K562 (cell line): Measurements from ENCODE around the gene KCNK4. TPM values are rescaled to one million over a fixed set of nuclear protein-coding genes. Genes with fewer than 3 reads are reported as not detected.

Source experiments
- ATAC-seq: fragments of 200-7000 bp; cut with Tn5 transposase; 3 replicates; pipeline ENCODE4 v1.9.1; 2020; ENCODE audit warnings: moderate library complexity
- BruUV-seq: library from RNA; stranded (reverse); fragments of 400-500 nt; replicated peaks from 2 replicates; lab custom pipeline; 2021; lab: Mats Ljungman, UMichigan
- CTCF ChIA-PET: fragments of 300-600 bp; formaldehyde crosslinking; extraction: SDS; loops from one replicate; lab custom pipeline; 2021; ENCODE audit warnings: low intra/inter-chr PET ratio; lab: Yijun Ruan, JAX
- POLR2A ChIA-PET: fragments of 300-600, 350-650 bp; sonication (Branson Sonifier 250); formaldehyde crosslinking; extraction: SDS; loops from one replicate; lab custom pipeline; 2021; ENCODE audit warnings: antibody characterized with exemption, inconsistent platforms; lab: Yijun Ruan, JAX
- DNase-seq, 4 experiments: peaks; one replicate each; pipeline versions ENCODE4 v3.0.0 to v3.0.0-alpha.2; 2011 to 2018; ENCODE audit warnings: low spot score in 3 of 4, mixed read lengths in 3 of 4; ENCODE audit errors: extremely low read depth in 1 of 4
- FAIRE-seq: peaks from 2 replicates; lab custom pipeline; 2011; peaks lifted over from hg19 to GRCh38; lab: Jason Lieb, UNC
- H2AFZ ChIP-seq: 2 replicates; pipeline ENCODE4 v1.6.0; 2011; ENCODE audit warnings: low read depth, low read length, control low read depth, inconsistent platforms
- H3K27ac ChIP-seq: fragments of 200-600 bp; 3 replicates; pipeline ENCODE4 v1.8.0; 2011; ENCODE audit warnings: low read depth, mild to moderate bottlenecking, control low read depth, inconsistent platforms, low read length, moderate library complexity, mixed read lengths; ENCODE audit errors: extremely low read depth
- H3K27me3 ChIP-seq, 2 experiments: fragments of 300-600 bp in 1 of 2; 2 replicates in 1 of 2; 3 replicates in 1 of 2; pipeline versions ENCODE4 v1.6.0 to v1.8.0; 2011; ENCODE audit warnings: inconsistent platforms in 2 of 2, low read length in 2 of 2, mild to moderate bottlenecking in 1 of 2, mixed read lengths in 1 of 2, moderate library complexity in 1 of 2; ENCODE audit not compliant: control insufficient read depth in 2 of 2, insufficient read depth in 2 of 2
- H3K36me3 ChIP-seq: fragments of 300-600 bp; 3 replicates; pipeline ENCODE4 v1.8.0; 2011; ENCODE audit warnings: mild to moderate bottlenecking, low read length, inconsistent platforms; ENCODE audit not compliant: control insufficient read depth, insufficient read depth
- H3K4me1 ChIP-seq, 2 experiments: fragments of 200-600 bp in 1 of 2; replicated peaks in 1 of 2; 2 replicates in 1 of 2; 3 replicates in 1 of 2; pipeline versions ENCODE4 v1.5.1 to v1.8.0; 2011; ENCODE audit warnings: inconsistent platforms in 2 of 2, low read length in 2 of 2, mild to moderate bottlenecking in 1 of 2, mixed read lengths in 1 of 2, moderate library complexity in 1 of 2; ENCODE audit not compliant: control insufficient read depth in 2 of 2, insufficient read depth in 2 of 2
- H3K4me2 ChIP-seq: 2 replicates; pipeline ENCODE4 v1.6.1; 2011; ENCODE audit warnings: low read length, control low read depth, inconsistent platforms, mixed read lengths; ENCODE audit not compliant: insufficient read depth
- H3K4me3 ChIP-seq: fragments of 200-600 bp; sonication (generic), shearing (Covaris generic); 2 replicates; pipeline ENCODE4 v1.5.1; 2016; ENCODE audit warnings: control low read depth, inconsistent platforms
- H3K79me2 ChIP-seq: fragments of 200-600 bp; 3 replicates; pipeline ENCODE4 v1.8.0; 2011; ENCODE audit warnings: low read length, inconsistent platforms; ENCODE audit not compliant: control insufficient read depth, insufficient read depth
- H3K9ac ChIP-seq, 2 experiments: 2 replicates each; pipeline versions ENCODE4 v1.6.0 to v1.6.1; 2011; ENCODE audit warnings: low read depth in 2 of 2, low read length in 2 of 2, control low read depth in 1 of 2, inconsistent platforms in 1 of 2, mild to moderate bottlenecking in 1 of 2, mixed read lengths in 1 of 2; ENCODE audit not compliant: insufficient read depth in 1 of 2
- H3K9me1 ChIP-seq: one replicate; pipeline ENCODE4 v1.6.0; 2011; ENCODE audit warnings: inconsistent platforms, mild to moderate bottlenecking, low read length, moderate library complexity; ENCODE audit not compliant: control insufficient read depth, insufficient read depth
- H3K9me3 ChIP-seq: replicated peaks from 2 replicates; pipeline ENCODE4 v1.5.1; 2011; ENCODE audit warnings: low read depth, low read length, inconsistent platforms; ENCODE audit not compliant: control insufficient read depth, insufficient read depth
- H4K20me1 ChIP-seq: replicated peaks from 2 replicates; pipeline ENCODE4 v1.6.1; 2011; ENCODE audit warnings: low read length, inconsistent platforms, mixed read lengths; ENCODE audit not compliant: control insufficient read depth, insufficient read depth
- BHLHE40 ChIP-seq: IDR thresholded peaks from 2 replicates; pipeline ENCODE4 v1.6.1; 2011; ENCODE audit warnings: low read length, improper control_type of control experiment
- HNRNPK ChIP-seq: fragments of 200-400 bp; formaldehyde crosslinking; IDR thresholded peaks from one replicate; pipeline ENCODE4 v1.6.1; 2018; ENCODE audit warnings: mild to moderate bottlenecking, low read depth, low read length; ENCODE audit not compliant: poor library complexity, severe bottlenecking
- HNRNPL ChIP-seq: fragments of 200-400 bp; formaldehyde crosslinking; IDR thresholded peaks from 2 replicates; pipeline ENCODE4 v1.6.1; 2017; ENCODE audit warnings: low read depth, mild to moderate bottlenecking, low read length
- KDM4B ChIP-seq, 2 experiments: fragments of 450-650 bp in 1 of 2; sonication (generic) in 1 of 2; IDR thresholded peaks; 2 replicates each; pipeline ENCODE4 v1.6.1; 2016 to 2017; ENCODE audit warnings: borderline replicate concordance in 2 of 2, antibody characterized with exemption in 1 of 2, low read depth in 1 of 2, mild to moderate bottlenecking in 1 of 2
- NFRKB ChIP-seq: fragments of 450-650 bp; IDR thresholded peaks from 2 replicates; pipeline ENCODE4 v1.6.1; 2016; ENCODE audit warnings: low read depth
- PRPF4 ChIP-seq: fragments of 200-400 bp; formaldehyde crosslinking; IDR thresholded peaks from one replicate; pipeline ENCODE4 v1.6.1; 2017; ENCODE audit warnings: low read length, low read depth, mild to moderate bottlenecking; ENCODE audit not compliant: insufficient read depth, poor library complexity, severe bottlenecking
- SETDB1 ChIP-seq: IDR thresholded peaks from one replicate; pipeline ENCODE4 v1.6.1; 2012; ENCODE audit warnings: low read length, control low read depth, inconsistent platforms
- TEAD4 ChIP-seq, 2 experiments: sonication (generic) in 1 of 2; formaldehyde crosslinking in 1 of 2; IDR thresholded peaks; 2 replicates each; pipeline versions ENCODE4 v1.6.1 to v1.8.0; 2012 to 2022; ENCODE audit warnings: borderline replicate concordance in 1 of 2, inconsistent platforms in 1 of 2, low read length in 1 of 2, mild to moderate bottlenecking in 1 of 2, missing genetic modification reagents in 1 of 2
- THAP7 ChIP-seq: fragments of 250-450 bp; sonication (Bioruptor Pico); IDR thresholded peaks from 2 replicates; pipeline ENCODE4 v1.5.0; 2021
- U2AF1 ChIP-seq: fragments of 200-400 bp; formaldehyde crosslinking; optimal IDR thresholded peaks from 2 replicates; pipeline ENCODE3; 2017; ENCODE audit warnings: mild to moderate bottlenecking, low read depth, low read length, moderate library complexity
- U2AF2 ChIP-seq: fragments of 200-400 bp; formaldehyde crosslinking; optimal IDR thresholded peaks from 2 replicates; pipeline ENCODE3; 2017; ENCODE audit warnings: low read depth, mild to moderate bottlenecking, low read length
- ZBTB8A ChIP-seq: fragments of 450-650 bp; IDR thresholded peaks from 2 replicates; pipeline ENCODE4 v1.6.1; 2018; ENCODE audit warnings: mild to moderate bottlenecking, moderate library complexity; ENCODE audit not compliant: partially characterized antibody
- ZKSCAN3 ChIP-seq: fragments of 250-450 bp; sonication (Bioruptor Pico); IDR thresholded peaks from 2 replicates; pipeline ENCODE4 v1.4.0; 2020
- ZKSCAN8 ChIP-seq: fragments of 200-800 bp; sonication (Bioruptor generic); IDR thresholded peaks from 2 replicates; pipeline ENCODE4 v1.6.1; 2016; ENCODE audit warnings: missing genetic modification characterization, missing compliant biosample characterization
- ZNF3 ChIP-seq: fragments of 250-450 bp; sonication (Bioruptor Pico); IDR thresholded peaks from 2 replicates; pipeline ENCODE4 v1.5.0; 2021; ENCODE audit warnings: mild to moderate bottlenecking, moderate library complexity
- ZNF324 ChIP-seq: fragments of 250-450 bp; sonication (Bioruptor Pico); IDR thresholded peaks from 2 replicates; pipeline ENCODE4 v1.4.0; 2020; ENCODE audit warnings: mild to moderate bottlenecking
- ZNF41 ChIP-seq: fragments of 250-450 bp; sonication (Bioruptor Pico); conservative IDR thresholded peaks from 2 replicates; pipeline ENCODE4 v1.4.0; 2020; ENCODE audit warnings: mild to moderate bottlenecking
- ZNF561 ChIP-seq: fragments of 450-650 bp; formaldehyde crosslinking; conservative IDR thresholded peaks from 2 replicates; pipeline ENCODE4 v1.4.0; 2020; ENCODE audit warnings: mild to moderate bottlenecking, moderate library complexity
- WGBS: fragments of 100-300 bp; shearing (Covaris generic); methylation state at CpG from one replicate; pipeline ENCODE4 v1.1.6; 2016; ENCODE audit warnings: low coverage, mixed read lengths; ENCODE audit not compliant: insufficient coverage; ENCODE audit errors: missing lambda C conversion rate; 5-methylcytosine and 5-hydroxymethylcytosine counted together
- in situ Hi-C: fragments of 300-500 bp; cut with MboI; formaldehyde crosslinking; loops from 4 replicates; pipeline ENCODE4 v1.15.0; 2018; ENCODE audit warnings: inconsistent platforms, mixed read lengths
- intact Hi-C: fragments of 100-400 bp; cut with micrococcal nuclease; formaldehyde crosslinking; loops from 2 replicates; pipeline ENCODE4 v1.14.2; 2022
- polyA plus RNA-seq, 8 experiments: library from polyadenylated mRNA; depleted of rRNA in 4 of 8; stranded (reverse) in 5 of 8; unstranded in 3 of 8; fragments of >200 nt; fragmentation: Nextera tagmentation in 2 of 8; fragmentation: Illumina TruSeq in 1 of 8; extraction: Ambion mirVana in 2 of 8; extraction: Trizol in 1 of 8; gene quantifications; 2 replicates each; pipeline versions ENCODE4 v1.2.1 to v1.2.3, GENCODE V29; 2011 to 2014; ENCODE audit warnings: inconsistent platforms in 1 of 8, missing spikeins in 1 of 8
- total RNA-seq, 7 experiments: library from RNA; depleted of rRNA in 6 of 7; stranded (reverse); fragments of >200 nt in 6 of 7; fragmentation: Illumina TruSeq in 2 of 7; extraction: Trizol in 2 of 7; gene quantifications; 2 replicates each; pipeline versions ENCODE4 v1.2.1 to v1.2.3, GENCODE V29; 2011 to 2021; ENCODE audit warnings: low replicate concordance in 1 of 7
- TF ChIP-seq, protein P1 (sequence below): sonication (generic); formaldehyde crosslinking; IDR thresholded peaks from 2 replicates; pipeline ENCODE4 v1.5.0; 2020; ENCODE audit warnings: missing genetic modification reagents
- TF ChIP-seq, protein P2 (sequence below): fragments of 250-450 bp; sonication (Bioruptor Pico); IDR thresholded peaks from 2 replicates; pipeline ENCODE4 v1.5.0; 2021

The KCNK4 gene
- total and polyA plus RNA-seq, 9 of the 15 experiments (the other 6 are each of a cell fraction or from before 2014, with no cell fraction given): not detected

- Histone ChIP-seq H2AFZ (no peak overlapping the region), H3K4me1 (peaks cover 3 to 54% of the 10 kb centered on the region in 2 experiments; a peak in 4 of 5 replicates), H3K79me2 (no peaks in the 10 kb centered on the region), H3K4me2 (no peak overlapping the region), H3K9me1 (no peaks in the 10 kb centered on the region), H3K9me3 (no peaks in the 10 kb centered on the region), H4K20me1 (no peaks in the 10 kb centered on the region; the same call in 1 of the 2 replicates), H3K27me3 (peaks cover 48 to 65% of the 10 kb centered on the region in 2 experiments), H3K27ac (no peak overlapping the region), H3K4me3 (no peak overlapping the region), H3K9ac (no peak overlapping the region; a peak in 1 of 4 replicates), H3K36me3 (no peaks in the 10 kb centered on the region)
- ATAC-seq: no peak
- no peak for DNase-seq
- no peak for FAIRE-seq
- intact Hi-C loops (no loop called here), in situ Hi-C loops (no loop called here)
- CTCF ChIA-PET: no interaction called here
- 0% methylated on average over 1 of the region's 1 CpG for WGBS
- POLR2A ChIA-PET: no interaction called here
- no TSS peak for BruUV-seq
- TF ChIP-seq THAP7 (CRISPR knock-in tag) (no peak), ZNF41 (CRISPR knock-in tag) (no peak), ZNF324 (CRISPR knock-in tag) (no peak), TEAD4 (IDR thresholded peaks at IDR 0.05; ENCODE audit: low read length) (no peak), TEAD4 (CRISPR knock-in tag; IDR thresholded peaks at IDR 0.05; ENCODE audit: borderline replicate concordance) (no peak), PRPF4 (no peak), KDM4B (IDR thresholded peaks at IDR 0.05; ENCODE audit: borderline replicate concordance in 2 of 2, low read depth in 1 of 2) (no peak), HNRNPL (no peak), NFRKB (no peak), ZNF3 (no peak), HNRNPK (no peak), SETDB1 (no peak), ZBTB8A (no peak), U2AF2 (no peak), BHLHE40 (no peak), ZKSCAN8 (CRISPR knock-in tag) (no peak), ZKSCAN3 (CRISPR knock-in tag) (no peak), U2AF1 (no peak), ZNF561 (CRISPR knock-in tag) (no peak)
- TF ChIP-seq, protein P1, sequence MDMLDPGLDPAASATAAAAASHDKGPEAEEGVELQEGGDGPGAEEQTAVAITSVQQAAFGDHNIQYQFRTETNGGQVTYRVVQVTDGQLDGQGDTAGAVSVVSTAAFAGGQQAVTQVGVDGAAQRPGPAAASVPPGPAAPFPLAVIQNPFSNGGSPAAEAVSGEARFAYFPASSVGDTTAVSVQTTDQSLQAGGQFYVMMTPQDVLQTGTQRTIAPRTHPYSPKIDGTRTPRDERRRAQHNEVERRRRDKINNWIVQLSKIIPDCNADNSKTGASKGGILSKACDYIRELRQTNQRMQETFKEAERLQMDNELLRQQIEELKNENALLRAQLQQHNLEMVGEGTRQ (CRISPR knock-in tag): no peak
- TF ChIP-seq, protein P2, sequence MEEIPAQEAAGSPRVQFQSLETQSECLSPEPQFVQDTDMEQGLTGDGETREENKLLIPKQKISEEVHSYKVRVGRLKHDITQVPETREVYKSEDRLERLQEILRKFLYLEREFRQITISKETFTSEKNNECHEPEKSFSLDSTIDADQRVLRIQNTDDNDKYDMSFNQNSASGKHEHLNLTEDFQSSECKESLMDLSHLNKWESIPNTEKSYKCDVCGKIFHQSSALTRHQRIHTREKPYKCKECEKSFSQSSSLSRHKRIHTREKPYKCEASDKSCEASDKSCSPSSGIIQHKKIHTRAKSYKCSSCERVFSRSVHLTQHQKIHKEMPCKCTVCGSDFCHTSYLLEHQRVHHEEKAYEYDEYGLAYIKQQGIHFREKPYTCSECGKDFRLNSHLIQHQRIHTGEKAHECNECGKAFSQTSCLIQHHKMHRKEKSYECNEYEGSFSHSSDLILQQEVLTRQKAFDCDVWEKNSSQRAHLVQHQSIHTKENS: no peak
Measured at GRCh38 chr11:64296236-64296635, 5.1 kb downstream of the KCNK4 start.
